PC-9 (cell line): Measurements from ENCODE around the gene RIMBP2. TPM values are rescaled to one million over a fixed set of nuclear protein-coding genes. Genes with fewer than 3 reads are reported as not detected.

Experiments
- BruUV-seq: library from RNA; stranded (reverse); fragments of 400-500 nt; replicated peaks from 2 replicates; lab custom pipeline; 2021; lab: Mats Ljungman, UMichigan
- CTCF ChIA-PET: fragments of 300-600 bp; sonication (Branson Sonifier 250); formaldehyde crosslinking; loops from one replicate; lab custom pipeline; 2022; ENCODE audit warnings: antibody characterized with exemption; lab: Charles Lee
- POLR2A ChIA-PET: fragments of 300-600 bp; sonication (Branson Sonifier 250); formaldehyde crosslinking; loops from one replicate; lab custom pipeline; 2022; ENCODE audit warnings: antibody characterized with exemption; ENCODE audit not compliant: unreplicated experiment; lab: Charles Lee
- DNase-seq, 2 experiments: peaks; one replicate each; pipeline versions ENCODE4 v3.0.0 to v3.0.0-alpha.2; 2015 to 2022; ENCODE audit warnings: mixed read lengths in 1 of 2
- H2AFZ ChIP-seq: fragments of 200-600 bp; sonication (generic); 2 replicates; pipeline ENCODE4 v1.8.1; 2017; ENCODE audit warnings: antibody characterized with exemption
- H3F3A ChIP-seq: fragments of 200-600 bp; sonication (generic); 2 replicates; pipeline ENCODE4 v1.8.1; 2017; ENCODE audit warnings: antibody characterized with exemption, mild to moderate bottlenecking, low read depth; ENCODE audit not compliant: insufficient read depth
- H3K27ac ChIP-seq: fragments of 200-600 bp; sonication (generic); 2 replicates; pipeline ENCODE4 v1.6.1; 2016; ENCODE audit warnings: mixed run types
- H3K27me3 ChIP-seq: fragments of 200-600 bp; sonication (generic); 2 replicates; pipeline ENCODE4 v1.6.1; 2016; ENCODE audit warnings: low read depth, mixed run types; ENCODE audit not compliant: insufficient read depth
- H3K36me3 ChIP-seq: fragments of 200-600 bp; sonication (generic); 2 replicates; pipeline ENCODE4 v1.6.1; 2016; ENCODE audit warnings: low read depth, mixed run types
- H3K4me1 ChIP-seq: fragments of 200-600 bp; sonication (generic); replicated peaks from 2 replicates; pipeline ENCODE4 v1.6.1; 2016; ENCODE audit warnings: mixed run types; ENCODE audit not compliant: insufficient read depth
- H3K4me2 ChIP-seq: fragments of 200-600 bp; sonication (generic); 2 replicates; pipeline ENCODE4 v1.6.1; 2017; ENCODE audit warnings: mixed run types
- H3K4me3 ChIP-seq: fragments of 200-600 bp; sonication (generic); 2 replicates; pipeline ENCODE4 v1.6.1; 2016; ENCODE audit warnings: mixed run types
- H3K79me2 ChIP-seq: fragments of 200-600 bp; sonication (generic); 2 replicates; pipeline ENCODE4 v1.6.1; 2017; ENCODE audit warnings: low read depth, mixed run types
- H3K9me2 ChIP-seq: fragments of 200-600 bp; sonication (generic); 2 replicates; pipeline ENCODE4 v1.8.1; 2017; ENCODE audit warnings: mild to moderate bottlenecking; ENCODE audit not compliant: insufficient read depth
- H3K9me3 ChIP-seq: fragments of 200-600 bp; sonication (generic); 2 replicates; pipeline ENCODE4 v1.8.1; 2016; ENCODE audit warnings: low read depth; ENCODE audit not compliant: insufficient read depth
- H4K20me1 ChIP-seq: fragments of 200-600 bp; sonication (generic); 2 replicates; pipeline ENCODE4 v1.8.1; 2017; ENCODE audit not compliant: insufficient read depth
- EZH2 ChIP-seq: fragments of 200-600 bp; sonication (generic); IDR thresholded peaks from 2 replicates; pipeline ENCODE4 v1.8.0; 2017; ENCODE audit warnings: antibody characterized with exemption, low read depth
- intact Hi-C: fragments of 100-400 bp; cut with micrococcal nuclease; formaldehyde crosslinking; loops from one replicate; pipeline ENCODE4 v1.10.0; 2022; ENCODE audit not compliant: unreplicated experiment
- total RNA-seq: library from RNA; stranded (reverse); gene quantifications from 2 replicates; pipeline ENCODE4 v1.2.3, GENCODE V29; 2021
- TF ChIP-seq, protein P1 (sequence below): fragments of 200-600 bp; sonication (generic); conservative IDR thresholded peaks from 2 replicates; pipeline ENCODE4 v1.6.1; 2017; ENCODE audit warnings: mixed run types, antibody characterized with exemption, mild to moderate bottlenecking, moderate library complexity

RIMBP2 gene
- total RNA-seq, 1 experiment from 2014 or later, result not detected

GRCh38 chr12:130398100-130398848 is 317.8 kb downstream of the RIMBP2 start:
- Histone ChIP-seq H2AFZ (no peak overlapping the region), H3K4me2 (no peak overlapping the region), H3K27ac (no peak overlapping the region), H4K20me1 (no peaks in the 10 kb centered on the region), H3K9me2 (no peaks in the 10 kb centered on the region), H3K9me3 (no peaks in the 10 kb centered on the region), H3K4me1 (no peaks in the 10 kb centered on the region), H3K4me3 (no peak overlapping the region), H3F3A (no peaks in the 10 kb centered on the region), H3K36me3 (no peaks in the 10 kb centered on the region), H3K27me3 (peaks cover 51% of the 10 kb centered on the region), H3K79me2 (no peaks in the 10 kb centered on the region)
- CTCF ChIA-PET, result no interaction called here
- DNase-seq, result no peak
- TF ChIP-seq, protein P1, sequence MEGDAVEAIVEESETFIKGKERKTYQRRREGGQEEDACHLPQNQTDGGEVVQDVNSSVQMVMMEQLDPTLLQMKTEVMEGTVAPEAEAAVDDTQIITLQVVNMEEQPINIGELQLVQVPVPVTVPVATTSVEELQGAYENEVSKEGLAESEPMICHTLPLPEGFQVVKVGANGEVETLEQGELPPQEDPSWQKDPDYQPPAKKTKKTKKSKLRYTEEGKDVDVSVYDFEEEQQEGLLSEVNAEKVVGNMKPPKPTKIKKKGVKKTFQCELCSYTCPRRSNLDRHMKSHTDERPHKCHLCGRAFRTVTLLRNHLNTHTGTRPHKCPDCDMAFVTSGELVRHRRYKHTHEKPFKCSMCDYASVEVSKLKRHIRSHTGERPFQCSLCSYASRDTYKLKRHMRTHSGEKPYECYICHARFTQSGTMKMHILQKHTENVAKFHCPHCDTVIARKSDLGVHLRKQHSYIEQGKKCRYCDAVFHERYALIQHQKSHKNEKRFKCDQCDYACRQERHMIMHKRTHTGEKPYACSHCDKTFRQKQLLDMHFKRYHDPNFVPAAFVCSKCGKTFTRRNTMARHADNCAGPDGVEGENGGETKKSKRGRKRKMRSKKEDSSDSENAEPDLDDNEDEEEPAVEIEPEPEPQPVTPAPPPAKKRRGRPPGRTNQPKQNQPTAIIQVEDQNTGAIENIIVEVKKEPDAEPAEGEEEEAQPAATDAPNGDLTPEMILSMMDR, result no peak
- TF ChIP-seq EZH2, result no peak
- intact Hi-C loops, result no loop called here
- POLR2A ChIA-PET, result no interaction called here
- no TSS peak for BruUV-seq

- Histone ChIP-seq H3K27ac (no peak overlapping the region), H3F3A (no peaks in the 10 kb centered on the region), H3K4me2 (no peak overlapping the region), H3K4me3 (no peak overlapping the region), H3K9me2 (no peaks in the 10 kb centered on the region), H3K36me3 (no peaks in the 10 kb centered on the region), H3K4me1 (no peaks in the 10 kb centered on the region), H2AFZ (no peak overlapping the region), H3K79me2 (no peaks in the 10 kb centered on the region), H3K9me3 (no peaks in the 10 kb centered on the region), H3K27me3 (peaks cover 35% of the 10 kb centered on the region), H4K20me1 (no peaks in the 10 kb centered on the region)
- TF ChIP-seq EZH2, result no peak
- TF ChIP-seq, protein P1, result no peak
- DNase-seq, result no peak
- BruUV-seq, result no TSS peak
- intact Hi-C loops, result no loop called here
- ChIA-PET CTCF (no interaction called here), POLR2A (no interaction called here)
Measured at GRCh38 chr12:130396667-130397066, 319.4 kb downstream of the RIMBP2 start.

DNA sequence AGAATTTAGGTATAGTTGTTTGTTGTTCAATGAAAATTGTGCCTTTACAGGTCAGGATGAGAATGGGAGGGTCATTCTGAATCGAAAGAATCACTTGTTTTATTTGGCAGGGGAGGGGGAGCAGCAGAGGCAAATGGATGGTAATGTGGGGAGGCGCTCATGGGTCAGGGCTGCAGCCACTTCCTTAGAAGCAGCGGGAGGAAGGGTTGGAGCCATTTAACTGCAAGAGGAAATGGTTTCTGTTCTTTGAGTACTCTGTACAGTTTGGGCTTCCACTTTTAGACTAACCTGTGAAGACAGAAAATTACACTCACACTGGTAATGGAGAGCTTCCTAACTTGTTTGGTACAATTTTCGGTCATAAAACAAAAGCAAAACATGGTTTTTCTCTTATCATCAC is 321.2 kb downstream of the RIMBP2 start:
- Histone ChIP-seq H4K20me1 (no peaks in the 10 kb centered on the region), H3K9me3 (no peaks in the 10 kb centered on the region), H3K4me1 (no peaks in the 10 kb centered on the region), H3K27me3 (peaks cover 22% of the 10 kb centered on the region), H3K27ac (no peak overlapping the region), H3K79me2 (no peaks in the 10 kb centered on the region), H3K36me3 (no peaks in the 10 kb centered on the region), H3K4me2 (no peak overlapping the region), H2AFZ (no peak overlapping the region), H3K9me2 (no peaks in the 10 kb centered on the region), H3F3A (no peaks in the 10 kb centered on the region), H3K4me3 (no peak overlapping the region)
- TF ChIP-seq, protein P1, result no peak
- TF ChIP-seq EZH2, result no peak
- ChIA-PET CTCF (no interaction called here), POLR2A (no interaction called here)
- DNase-seq, result no peak
- no TSS peak for BruUV-seq
- intact Hi-C loops, result no loop called here
